Large intestine (tissue), 3 donors: Measurements from ENCODE around the gene CD74. TPM values are rescaled to one million over a fixed set of nuclear protein-coding genes. Genes with fewer than 3 reads are reported as not detected.
A peak's percentile ranks its signal among the peaks of the same experiment; 100 is the strongest.

Experiments
- DNase-seq, 2 donors: peaks; one replicate each; pipeline versions ENCODE4 v3.0.0 to v3.0.0-alpha.2; 2013
- H3K27ac ChIP-seq: one replicate; pipeline ENCODE4 v1.5.1; 2013; ENCODE audit warnings: low read length
- H3K27me3 ChIP-seq: 2 replicates; pipeline ENCODE4 v1.6.1; 2013; ENCODE audit warnings: low read length; ENCODE audit not compliant: control insufficient read depth, insufficient read depth
- H3K36me3 ChIP-seq: 2 replicates; pipeline ENCODE4 v1.6.1; 2013; ENCODE audit warnings: low read length; ENCODE audit not compliant: control insufficient read depth, insufficient read depth
- H3K4me1 ChIP-seq: one replicate; pipeline ENCODE4 v1.6.1; 2013; ENCODE audit warnings: low read length; ENCODE audit not compliant: control insufficient read depth, insufficient read depth
- H3K4me3 ChIP-seq: one replicate; pipeline ENCODE4 v1.5.1; 2013; ENCODE audit warnings: low read length
- H3K9me3 ChIP-seq: one replicate; pipeline ENCODE4 v1.6.1; 2013; ENCODE audit warnings: mild to moderate bottlenecking, low read depth, low read length, moderate library complexity; ENCODE audit not compliant: control insufficient read depth
- WGBS: methylation state at CpG from one replicate; pipeline ENCODE4 v1.1.5; 2013; ENCODE audit warnings: low lambda C conversion rate; ENCODE audit not compliant: insufficient coverage; 5-methylcytosine and 5-hydroxymethylcytosine counted together
- polyA plus RNA-seq: library from polyadenylated mRNA; unstranded; fragments of 120-200 nt; gene quantifications from one replicate; pipeline ENCODE4 v1.2.1, GENCODE V29; 2013

Gene CD74
- polyA plus RNA-seq, 1 donor, result 742 TPM

GRCh38 chr5:150444770-150445169 is 32.1 kb upstream of the CD74 start:
- DNase-seq, result no peak
- WGBS, result no CpG with 5 or more reads among the region's 9 CpGs
- H3K36me3 ChIP-seq, result peaks cover 58% of the 10 kb centered on the region

GRCh38 chr5:150443242-150444075 is 30.7 kb upstream of the CD74 start:
- Histone ChIP-seq H3K9me3 (no peaks in the 10 kb centered on the region), H3K27me3 (no peaks in the 10 kb centered on the region), H3K4me3 (no peak overlapping the region), H3K36me3 (peaks cover 58% of the 10 kb centered on the region), H3K4me1 (peaks cover 9% of the 10 kb centered on the region), H3K27ac (no peak overlapping the region)
- whole genome bisulfite sequencing, result 100% methylated on average over 3 of the region's 15 CpGs
- DNase-seq, result no peak

More at GRCh38 chr5:150444770-150445169, 32.1 kb upstream of the CD74 start:
- Histone ChIP-seq H3K9me3 (no peaks in the 10 kb centered on the region), H3K27me3 (no peaks in the 10 kb centered on the region), H3K4me1 (peaks cover 9% of the 10 kb centered on the region), H3K4me3 (no peak overlapping the region), H3K27ac (no peak overlapping the region)

GRCh38 chr5:150442699-150443080 is 30.0 kb upstream of the CD74 start:
- no CpG with 5 or more reads among the region's 6 CpGs for WGBS
- no peak for DNase-seq
- H3K4me3 ChIP-seq, result no peak overlapping the region
- H3K27ac ChIP-seq, result no peak overlapping the region
- peaks cover 55% of the 10 kb centered on the region for H3K36me3 ChIP-seq
- peaks cover 4% of the 10 kb centered on the region for H3K4me1 ChIP-seq
- H3K9me3 ChIP-seq, result no peaks in the 10 kb centered on the region
- no peaks in the 10 kb centered on the region for H3K27me3 ChIP-seq

GRCh38 chr5:150441813-150442698 is 29.3 kb upstream of the CD74 start:
- H3K9me3 ChIP-seq, result no peaks in the 10 kb centered on the region
- H3K27me3 ChIP-seq, result no peaks in the 10 kb centered on the region
- no peak for DNase-seq
- peaks cover 3% of the 10 kb centered on the region for H3K4me1 ChIP-seq
- WGBS, result no CpG with 5 or more reads among the region's 18 CpGs
- no peak overlapping the region for H3K4me3 ChIP-seq
- peaks cover 49% of the 10 kb centered on the region for H3K36me3 ChIP-seq
- H3K27ac ChIP-seq, result no peak overlapping the region

- Histone ChIP-seq H3K4me3 (no peak overlapping the region), H3K4me1 (no peaks in the 10 kb centered on the region), H3K9me3 (no peaks in the 10 kb centered on the region), H3K36me3 (peaks cover 40% of the 10 kb centered on the region), H3K27me3 (no peaks in the 10 kb centered on the region), H3K27ac (no peak overlapping the region)
- no CpG with 5 or more reads among the region's 12 CpGs for WGBS
- no peak for DNase-seq
Measured at GRCh38 chr5:150440948-150441812, 28.5 kb upstream of the CD74 start.

GRCh38 chr5:150438873-150439546 is 26.3 kb upstream of the CD74 start:
- no CpG with 5 or more reads among the region's 4 CpGs for WGBS
- no peaks in the 10 kb centered on the region for H3K27me3 ChIP-seq
- no peak for DNase-seq

GRCh38 chr5:150436141-150436680 is 23.5 kb upstream of the CD74 start:
- DNase-seq, result peak; percentile 72 to 83
- Histone ChIP-seq H3K4me1 (no peaks in the 10 kb centered on the region), H3K36me3 (no peaks in the 10 kb centered on the region), H3K9me3 (no peaks in the 10 kb centered on the region), H3K27me3 (no peaks in the 10 kb centered on the region), H3K27ac (no peak overlapping the region), H3K4me3 (no peak overlapping the region)
- WGBS, result 20% methylated on average over 1 of the region's 13 CpGs

More at GRCh38 chr5:150438873-150439546, 26.3 kb upstream of the CD74 start:
- no peak overlapping the region for H3K4me3 ChIP-seq
- peaks cover 18% of the 10 kb centered on the region for H3K36me3 ChIP-seq
- H3K4me1 ChIP-seq, result no peaks in the 10 kb centered on the region
- H3K27ac ChIP-seq, result no peak overlapping the region
- no peaks in the 10 kb centered on the region for H3K9me3 ChIP-seq

GRCh38 chr5:150434464-150434863 is 21.8 kb upstream of the CD74 start:
- H3K36me3 ChIP-seq, result no peaks in the 10 kb centered on the region
- no CpG with 5 or more reads among the region's 6 CpGs for WGBS
- H3K4me3 ChIP-seq, result no peak overlapping the region
- DNase-seq, result no peak
- peaks cover 1% of the 10 kb centered on the region for H3K4me1 ChIP-seq
- H3K27ac ChIP-seq, result no peak overlapping the region
- no peaks in the 10 kb centered on the region for H3K27me3 ChIP-seq
- H3K9me3 ChIP-seq, result no peaks in the 10 kb centered on the region

- no peak overlapping the region for H3K27ac ChIP-seq
- WGBS, result no CpG with 5 or more reads among the region's 4 CpGs
Measured at GRCh38 chr5:150431574-150431973, 18.9 kb upstream of the CD74 start.

More at GRCh38 chr5:150431574-150431973, 18.9 kb upstream of the CD74 start:
- no peak for DNase-seq
- H3K9me3 ChIP-seq, result no peaks in the 10 kb centered on the region
- H3K4me3 ChIP-seq, result no peak overlapping the region
- no peaks in the 10 kb centered on the region for H3K27me3 ChIP-seq
- peaks cover 22% of the 10 kb centered on the region for H3K4me1 ChIP-seq
- H3K36me3 ChIP-seq, result no peaks in the 10 kb centered on the region
